GM19035 (cell line): ENCODE measurements around the gene NFIA.
"Not testable (repeated sequence)": the region's sequence is repeated elsewhere in the genome, so short reads cannot be mapped to it uniquely, and the experiment has no call there.

Source experiments
- ATAC-seq: cut with Tn5 transposase; IDR thresholded peaks from one replicate; pipeline ENCODE4 v1.9.1; 2021; ENCODE audit not compliant: unreplicated experiment

NFIA gene

GRCh38 chr1:61266738-61267137 is 184.4 kb downstream of the NFIA start:
- no peak for ATAC-seq

- no peak for ATAC-seq
Observed at GRCh38 chr1:61268546-61269240, 186.3 kb downstream of the NFIA start.

DNA sequence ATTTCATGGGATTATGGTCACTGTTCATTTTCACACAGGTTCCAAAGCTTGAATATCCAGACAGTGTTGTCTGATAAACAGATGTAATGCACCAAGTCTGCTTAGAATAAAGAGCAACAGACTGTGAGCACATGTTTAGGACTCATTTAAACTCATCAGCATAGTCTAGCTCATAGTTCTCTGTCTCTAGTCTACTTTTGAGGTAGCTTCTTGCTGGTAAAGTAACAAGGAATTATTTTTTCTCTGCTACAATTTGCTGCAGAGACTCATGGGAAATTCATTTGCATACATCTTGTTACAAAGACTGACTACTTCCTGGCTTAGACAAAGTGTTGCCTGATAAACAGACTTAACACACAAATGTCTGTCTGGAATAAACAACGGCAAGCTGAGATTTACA is 187.2 kb downstream of the NFIA start:
- no peak for ATAC-seq

GRCh38 chr1:61270107-61270506 is 187.7 kb downstream of the NFIA start:
- no peak for ATAC-seq

DNA sequence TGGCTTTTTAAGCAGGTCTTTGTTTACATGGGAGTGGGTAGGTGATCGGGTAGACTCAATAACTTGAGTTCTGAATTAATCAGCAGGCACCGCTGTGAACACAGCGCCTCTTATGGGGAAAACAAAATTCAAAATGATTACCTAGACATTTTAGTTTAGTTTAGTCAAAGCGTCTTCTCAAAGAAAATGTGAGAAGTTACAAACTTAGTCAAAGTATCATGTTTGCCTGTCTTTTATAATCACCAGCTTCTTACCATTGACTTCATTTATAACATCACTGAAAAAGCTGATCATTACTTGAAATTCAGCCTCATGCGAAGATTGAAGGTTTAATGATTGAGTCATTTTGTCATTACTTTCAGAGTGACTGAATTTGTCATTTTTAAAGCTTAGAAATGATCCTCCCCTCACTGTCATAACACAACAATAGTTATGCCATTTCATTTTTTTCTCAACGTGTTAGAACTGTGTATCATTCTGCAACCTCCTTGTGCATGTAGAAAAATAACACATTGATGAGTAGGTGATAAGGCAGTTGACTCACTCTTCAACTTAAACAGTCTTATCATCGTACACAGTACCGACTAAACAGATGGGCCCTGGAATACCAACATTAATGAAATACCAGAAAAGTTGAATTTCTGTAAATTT is 188.5 kb downstream of the NFIA start:
- no peak for ATAC-seq

GRCh38 chr1:61271412-61271789 is 189.0 kb downstream of the NFIA start:
- no peak for ATAC-seq

DNA sequence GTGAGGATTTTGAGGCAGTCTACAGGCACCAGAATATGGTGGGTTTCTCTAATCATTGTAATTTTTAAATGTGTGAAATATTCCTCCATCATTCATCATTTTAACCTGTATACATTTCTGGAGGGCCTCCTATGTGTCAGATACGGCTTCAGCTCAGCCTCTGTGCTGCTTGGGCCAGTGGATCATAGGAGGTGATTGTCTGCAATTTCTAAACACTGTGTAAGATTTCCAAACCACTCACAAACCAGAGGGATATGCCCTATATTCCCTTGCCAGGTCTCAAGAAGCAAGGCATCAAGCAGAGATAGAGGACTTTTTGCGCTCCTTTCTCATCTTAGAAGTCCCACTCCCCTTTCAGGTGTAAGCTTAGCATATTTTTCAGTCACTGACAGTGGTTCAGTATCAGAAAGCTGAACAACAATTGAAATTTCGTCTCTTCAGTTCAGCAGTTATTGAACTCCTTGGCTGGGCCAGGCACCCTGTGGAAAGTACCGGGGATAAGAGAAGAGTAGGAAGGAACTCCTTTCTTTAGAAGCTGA is 190.9 kb downstream of the NFIA start:
- ATAC-seq, result no peak

GRCh38 chr1:61273861-61274260 is 191.5 kb downstream of the NFIA start:
- ATAC-seq, result no peak

GRCh38 chr1:61274939-61275338 is 192.6 kb downstream of the NFIA start:
- no peak for ATAC-seq

GRCh38 chr1:61276246-61276645 is 193.9 kb downstream of the NFIA start:
- ATAC-seq, result no peak

GRCh38 chr1:61277121-61277690 is 194.8 kb downstream of the NFIA start:
- ATAC-seq, result no peak

DNA sequence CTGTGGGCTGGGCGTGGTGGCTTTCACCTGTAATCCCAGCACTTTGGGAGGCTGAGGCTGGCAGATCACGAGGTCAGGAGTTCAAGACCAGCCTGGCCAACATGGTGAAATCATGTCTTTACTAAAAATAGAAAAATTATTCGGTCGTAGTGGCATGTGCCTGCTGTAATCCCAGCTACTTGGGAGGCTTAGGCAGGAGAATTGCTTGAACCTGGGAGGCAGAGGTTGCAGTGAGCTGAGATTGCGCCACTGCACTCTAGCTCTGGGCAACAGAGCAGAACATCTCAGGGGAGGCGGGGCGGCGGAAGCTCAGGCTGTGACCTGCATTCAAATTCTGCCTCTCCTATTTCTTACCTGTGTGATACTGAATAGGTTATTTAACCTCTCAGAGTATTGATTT is 196.1 kb downstream of the NFIA start:
- not testable (repeated sequence) for ATAC-seq

DNA sequence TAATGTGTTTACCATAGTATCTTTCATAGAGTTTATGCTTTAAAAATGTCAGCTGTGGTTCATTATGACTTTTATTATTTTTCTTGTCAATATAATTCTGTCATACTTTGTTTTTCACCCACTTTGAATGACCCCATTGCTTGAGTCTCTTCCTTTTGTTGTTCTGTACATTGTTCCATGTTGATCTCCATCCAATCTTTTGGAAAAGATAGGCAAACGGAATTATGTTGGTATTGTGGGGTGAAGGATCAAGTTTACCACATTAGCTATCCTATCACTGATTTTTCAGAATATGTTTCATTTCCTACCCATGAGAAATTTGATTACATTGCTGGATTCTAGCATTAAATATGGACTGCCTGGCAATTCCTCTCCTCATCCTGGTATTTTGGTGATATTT is 196.6 kb downstream of the NFIA start:
- ATAC-seq, result no peak

GRCh38 chr1:61279570-61279969 is 197.2 kb downstream of the NFIA start:
- ATAC-seq, result no peak

DNA sequence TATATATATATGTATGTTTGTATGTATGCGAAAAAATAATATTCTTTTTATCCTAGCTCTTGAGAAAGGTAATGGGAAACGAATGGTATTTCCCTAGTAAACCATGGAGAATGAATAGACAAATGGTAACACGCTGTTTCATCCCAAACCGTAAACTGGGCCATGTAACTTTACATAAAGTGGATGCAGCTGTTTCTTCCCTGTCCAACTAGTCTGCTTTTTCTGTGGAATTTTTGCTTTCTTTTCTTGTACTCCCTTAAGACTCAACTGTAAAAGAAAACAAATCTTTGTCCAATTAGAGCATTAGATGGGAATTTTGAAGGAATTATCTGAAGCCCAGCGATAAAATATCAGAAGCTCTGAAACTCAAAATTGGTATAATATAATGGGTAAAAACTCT is 198.1 kb downstream of the NFIA start:
- no peak for ATAC-seq

DNA sequence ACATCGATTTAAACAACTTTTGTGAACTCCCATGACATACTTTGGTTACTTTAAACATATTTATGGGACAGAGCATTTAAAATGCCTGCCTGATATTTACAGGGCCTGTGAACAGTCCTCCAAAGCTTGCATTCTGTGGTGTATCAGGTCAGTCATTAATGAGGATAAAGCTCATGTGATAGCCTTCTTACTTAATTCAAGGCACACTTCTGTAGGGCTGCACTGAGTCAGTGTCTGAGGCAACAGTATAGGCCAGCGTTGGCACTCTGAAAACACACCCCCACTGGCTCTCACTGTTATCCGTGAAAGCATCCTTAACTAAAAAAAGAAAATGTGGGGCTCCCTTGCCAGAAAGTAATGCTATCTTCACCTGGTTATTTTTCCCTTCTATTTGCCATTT is 200.0 kb downstream of the NFIA start:
- no peak for ATAC-seq

- ATAC-seq, result no peak
Observed at GRCh38 chr1:61284248-61284854, 202.0 kb downstream of the NFIA start.

DNA sequence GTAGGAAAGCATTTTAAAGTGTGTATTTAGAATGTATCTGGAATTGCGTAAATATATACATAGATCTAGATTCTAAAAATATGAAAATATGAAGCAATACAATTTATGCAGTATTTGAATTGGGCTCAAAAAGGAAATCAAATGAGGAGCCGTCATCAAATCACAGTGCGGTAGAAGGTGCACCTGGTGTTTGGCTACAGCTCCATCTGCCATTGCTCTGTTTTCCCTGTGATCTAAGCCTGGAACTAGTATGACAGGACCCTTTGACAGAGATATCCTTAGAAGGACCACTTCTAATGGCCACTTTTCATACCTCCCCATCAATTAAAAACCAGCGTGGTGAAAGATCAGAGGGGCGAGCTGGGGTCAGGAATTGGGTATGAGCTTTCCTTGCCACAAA is 202.6 kb downstream of the NFIA start:
- ATAC-seq, result no peak

DNA sequence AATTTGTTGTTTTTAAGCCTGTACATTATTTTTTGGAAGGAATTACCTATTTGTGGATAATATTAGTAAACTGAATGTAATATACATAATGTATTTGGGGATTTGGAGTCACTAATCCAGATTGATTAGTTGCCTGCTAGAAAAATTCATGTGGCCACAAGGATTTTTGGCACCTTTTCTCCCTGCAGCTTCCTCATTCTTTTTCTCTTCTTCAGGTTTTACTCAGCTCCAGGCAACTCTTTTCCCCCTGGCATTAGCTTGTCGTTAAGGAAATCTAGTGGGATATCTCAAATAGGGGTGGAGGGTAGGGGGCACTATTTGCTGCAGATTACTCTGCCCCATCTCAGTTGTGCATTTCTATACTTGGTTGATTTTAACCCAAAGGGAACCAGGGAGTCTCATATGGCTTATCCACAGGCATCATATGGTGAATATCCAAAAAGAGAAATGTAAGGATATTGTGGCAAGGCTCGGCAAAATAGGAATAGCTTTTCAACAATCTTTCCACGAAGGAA is 203.1 kb downstream of the NFIA start:
- no peak for ATAC-seq

GRCh38 chr1:61287014-61287413 is 204.7 kb downstream of the NFIA start:
- no peak for ATAC-seq

DNA sequence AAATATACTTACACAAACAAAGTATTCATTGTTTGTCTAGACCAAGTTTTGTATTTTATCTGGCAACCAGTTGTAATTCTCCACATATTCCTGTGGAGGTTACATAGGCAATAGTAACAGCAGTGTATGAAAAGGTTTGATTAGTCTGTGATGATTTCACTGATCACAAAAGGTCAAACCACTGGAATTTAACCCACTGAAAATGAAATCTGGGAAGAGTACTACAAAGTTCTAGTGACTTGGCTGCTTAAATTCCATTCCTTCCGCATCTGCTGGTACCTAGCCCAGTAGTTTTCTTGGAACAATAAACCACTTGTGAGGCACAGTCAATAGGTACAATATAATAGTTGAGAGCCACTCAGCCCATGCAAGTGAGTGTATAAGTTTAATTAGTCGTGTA is 205.4 kb downstream of the NFIA start:
- ATAC-seq, result no peak
